OCI-M2 (cell line): Measurements from ENCODE around the gene PTH1R.

Source experiments
- DNase-seq: peaks from one replicate; lab custom pipeline; 2025; ENCODE audit not compliant: unreplicated experiment; lab: John Stamatoyannopoulos, UW

The PTH1R gene

GRCh38 chr3:46897829-46898320, 20.4 kb downstream of the PTH1R start:
- no peak for DNase-seq

GRCh38 chr3:46898321-46899150, 21.0 kb downstream of the PTH1R start:
- no peak for DNase-seq

GRCh38 chr3:46899151-46900006, 21.9 kb downstream of the PTH1R start:
- DNase-seq, result no peak

- no peak for DNase-seq
Observed at GRCh38 chr3:46900007-46900292, 22.4 kb downstream of the PTH1R start.

- no peak for DNase-seq
Observed at GRCh38 chr3:46900356-46900755, 22.8 kb downstream of the PTH1R start.

GRCh38 chr3:46901061-46901460, 23.5 kb downstream of the PTH1R start:
- no peak for DNase-seq

- DNase-seq, result no peak
Observed at GRCh38 chr3:46901591-46902187, 24.2 kb downstream of the PTH1R start.

GRCh38 chr3:46902188-46902631, 24.7 kb downstream of the PTH1R start:
- no peak for DNase-seq

GRCh38 chr3:46903341-46904302, 26.1 kb downstream of the PTH1R start:
- DNase-seq, result no peak

- no peak for DNase-seq
Observed at GRCh38 chr3:46904303-46905212, 27.0 kb downstream of the PTH1R start.

GRCh38 chr3:46905213-46905560, 27.7 kb downstream of the PTH1R start:
- DNase-seq, result no peak

- no peak for DNase-seq
Observed at GRCh38 chr3:46905661-46906451, 28.3 kb downstream of the PTH1R start.

GRCh38 chr3:46906471-46907058, 29.0 kb downstream of the PTH1R start:
- no peak for DNase-seq

- DNase-seq, result no peak
Observed at GRCh38 chr3:46907271-46907670, 29.8 kb downstream of the PTH1R start.

GRCh38 chr3:46907960-46908293, 30.4 kb downstream of the PTH1R start:
- DNase-seq, result no peak

GRCh38 chr3:46908294-46908985, 30.9 kb downstream of the PTH1R start:
- DNase-seq, result no peak

- no peak for DNase-seq
Observed at GRCh38 chr3:46908986-46909534, 31.5 kb downstream of the PTH1R start.
